Mammary epithelial cell (primary cell): ENCODE measurements around the gene CLEC2L.

ENCODE experiments used
- CTCF ChIP-seq, 2 donors: IDR thresholded peaks in 1 of 2; conservative IDR thresholded peaks in 1 of 2; 2 replicates each; pipeline ENCODE4 v1.5.1; 2011 to 2012; ENCODE audit warnings: inconsistent platforms in 2 of 2, low read length in 2 of 2, mild to moderate bottlenecking in 2 of 2, control low read depth in 1 of 2, low read depth in 1 of 2; ENCODE audit not compliant: insufficient read depth in 1 of 2; ENCODE audit errors: extremely low read depth in 1 of 2
- EZH2 ChIP-seq: IDR thresholded peaks from 2 replicates; pipeline ENCODE4 v1.6.1; 2012; ENCODE audit warnings: low read length, inconsistent platforms, borderline replicate concordance

DNA sequence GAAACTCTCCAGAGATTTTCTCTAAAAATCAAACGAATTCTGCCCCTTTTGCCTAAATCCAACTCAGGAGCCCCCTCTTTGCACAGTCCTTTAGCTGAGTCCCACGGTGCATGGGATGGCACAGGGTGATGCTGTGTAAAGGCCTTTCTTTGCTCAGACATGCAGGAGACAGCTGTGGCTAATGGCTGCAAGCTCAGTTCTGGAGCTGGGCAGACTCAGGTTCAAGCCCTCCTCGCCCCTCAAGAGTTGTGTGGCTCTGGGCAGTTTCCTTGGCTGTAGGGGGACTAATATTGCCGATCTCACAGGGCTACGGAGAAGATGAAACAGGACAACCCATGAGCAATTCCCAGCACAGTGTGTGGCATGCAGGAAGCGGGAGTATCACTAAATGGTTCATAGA, 42.6 kb downstream of the CLEC2L start:
- TF ChIP-seq EZH2 (no peak), CTCF (conservative IDR thresholded peaks at IDR 0.05 in 1 of 2, IDR thresholded peaks at IDR 0.05 in 1 of 2; ENCODE audit: extremely low read depth in 1 of 2, insufficient read depth in 1 of 2, low read depth in 1 of 2, low read length in 2 of 2) (no peak)
